ENCODE results near the gene ANXA2R. TPM values are rescaled to one million over a fixed set of nuclear protein-coding genes. Genes with fewer than 3 reads are reported as not detected.
A peak's percentile ranks its signal among the peaks of the same experiment; 100 is the strongest.

Gene ANXA2R
- total and polyA plus RNA-seq, 9 of the 15 experiments (the other 6 are each of a cell fraction or from before 2014, with no cell fraction given) = 2.1 to 4.8 (median 3.4) TPM

DNA sequence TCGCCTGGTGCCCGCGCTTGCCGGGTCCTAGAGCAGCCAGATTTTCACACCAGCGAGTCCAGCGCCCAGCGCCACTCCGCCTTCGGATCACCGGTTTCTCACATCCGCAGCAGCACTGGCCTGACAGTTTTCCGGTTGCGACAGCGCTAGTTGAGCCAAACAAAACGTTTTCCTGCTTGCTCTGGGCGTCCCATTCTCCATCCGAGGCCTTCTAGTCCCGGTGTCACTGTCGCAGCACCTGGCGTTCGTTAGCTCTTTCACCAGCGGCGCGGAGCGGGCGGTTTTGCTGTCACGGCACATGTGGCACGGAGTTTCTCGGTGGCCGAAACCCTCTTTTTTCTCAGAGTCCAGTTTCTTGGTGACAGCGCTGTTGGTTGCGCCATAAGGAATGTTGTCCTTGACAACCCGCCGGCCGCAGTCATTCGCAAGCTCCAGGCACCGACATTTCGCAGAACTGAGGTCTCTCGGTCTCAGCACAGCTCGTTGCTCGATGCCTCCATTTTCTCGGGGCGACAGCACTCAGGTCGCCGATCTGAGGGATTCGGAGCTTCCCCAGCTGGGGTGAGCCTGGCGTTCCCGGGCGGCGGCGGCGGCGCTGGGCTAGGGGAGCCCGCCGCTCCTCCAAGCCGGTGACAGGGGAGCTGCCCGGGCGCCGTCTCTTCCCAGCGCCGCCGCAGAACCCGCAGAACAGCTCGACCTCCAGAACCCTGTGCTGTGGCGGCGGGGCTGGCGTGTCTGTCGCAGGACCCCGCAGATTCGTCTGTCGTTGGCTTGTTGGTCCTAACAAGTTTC is 47.8 kb downstream of the ANXA2R start (continued):
- no peak for TF ChIP-seq ZFPM2 (CRISPR knock-in tag; IDR thresholded peaks at IDR 0.05)
- peak; percentile 93 for TF ChIP-seq CEBPB (tag; IDR thresholded peaks at IDR 0.05)
- TF ChIP-seq NONO (IDR thresholded peaks at IDR 0.05; ENCODE audit: low read depth in 2 of 2, low read length in 1 of 2) = peak in 1 of 2 experiments; percentile 18; a peak in 1 of 4 replicates
- TF ChIP-seq GTF2B (IDR thresholded peaks at IDR 0.05; ENCODE audit: extremely low read depth, insufficient read length) = no peak
- TF ChIP-seq RHOXF2B (CRISPR knock-in tag; conservative IDR thresholded peaks at IDR 0.05) = no peak
- TF ChIP-seq ZNF12 (CRISPR knock-in tag; IDR thresholded peaks at IDR 0.05) = no peak
- TF ChIP-seq TAF7 (tag; IDR thresholded peaks at IDR 0.05) = peak; percentile 33; the same call in 1 of the 2 replicates
- no peak for TF ChIP-seq SP2 (IDR thresholded peaks at IDR 0.05; ENCODE audit: extremely low read depth, low read depth, low read length, poor library complexity, severe bottlenecking)
- TF ChIP-seq XRCC3 (IDR thresholded peaks at IDR 0.05) = no peak
- peak in 1 of 2 experiments; percentile 15 for TF ChIP-seq AFF1 (IDR thresholded peaks at IDR 0.05; ENCODE audit: low read depth in 1 of 2, partially characterized antibody in 2 of 2)
- TF ChIP-seq ZNF764 (CRISPR knock-in tag; IDR thresholded peaks at IDR 0.05; ENCODE audit: low read depth) = no peak
- peak; percentile 55 for TF ChIP-seq BRD9 (IDR thresholded peaks at IDR 0.05; ENCODE audit: low read depth, partially characterized antibody)
- no peak for TF ChIP-seq FOXO4 (CRISPR knock-in tag; IDR thresholded peaks at IDR 0.05)
- TF ChIP-seq UBTF (IDR thresholded peaks at IDR 0.05; ENCODE audit: borderline replicate concordance in 1 of 2, low read depth in 2 of 2, low read length in 2 of 2) = peak in 1 of 2 experiments; percentile 81; a peak in 1 of 4 replicates
- peak in 1 of 2 experiments; percentile 70; a peak in 1 of 4 replicates for TF ChIP-seq MLLT1 (IDR thresholded peaks at IDR 0.05)
- peak in 1 of 2 experiments; percentile 40; a peak in 2 of 4 replicates for TF ChIP-seq NRF1 (conservative IDR thresholded peaks at IDR 0.05 in 1 of 2, IDR thresholded peaks at IDR 0.05 in 1 of 2)

All from K562 (cell line).